ENCODE results near the gene ZNF813.

DNA sequence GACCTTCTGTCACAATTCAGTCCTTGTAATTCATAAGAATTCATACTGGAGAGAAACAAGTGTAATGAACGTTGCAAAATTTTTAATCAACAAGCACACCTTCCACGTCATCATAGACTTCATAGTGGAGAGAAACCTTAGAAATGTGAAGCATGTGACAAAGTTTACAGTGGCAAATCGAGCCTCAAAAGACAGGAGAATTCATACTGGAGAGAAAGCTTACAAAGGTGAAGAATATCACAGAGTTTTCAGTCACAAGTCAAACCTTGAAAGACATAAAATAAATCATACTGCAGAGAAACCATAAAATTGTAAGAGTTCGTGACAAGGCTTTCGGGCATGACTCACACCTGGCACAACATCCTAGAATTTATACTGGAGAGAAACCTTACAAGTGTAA, 24.6 kb downstream of the ZNF813 start:
- TF ChIP-seq, protein P1, sequence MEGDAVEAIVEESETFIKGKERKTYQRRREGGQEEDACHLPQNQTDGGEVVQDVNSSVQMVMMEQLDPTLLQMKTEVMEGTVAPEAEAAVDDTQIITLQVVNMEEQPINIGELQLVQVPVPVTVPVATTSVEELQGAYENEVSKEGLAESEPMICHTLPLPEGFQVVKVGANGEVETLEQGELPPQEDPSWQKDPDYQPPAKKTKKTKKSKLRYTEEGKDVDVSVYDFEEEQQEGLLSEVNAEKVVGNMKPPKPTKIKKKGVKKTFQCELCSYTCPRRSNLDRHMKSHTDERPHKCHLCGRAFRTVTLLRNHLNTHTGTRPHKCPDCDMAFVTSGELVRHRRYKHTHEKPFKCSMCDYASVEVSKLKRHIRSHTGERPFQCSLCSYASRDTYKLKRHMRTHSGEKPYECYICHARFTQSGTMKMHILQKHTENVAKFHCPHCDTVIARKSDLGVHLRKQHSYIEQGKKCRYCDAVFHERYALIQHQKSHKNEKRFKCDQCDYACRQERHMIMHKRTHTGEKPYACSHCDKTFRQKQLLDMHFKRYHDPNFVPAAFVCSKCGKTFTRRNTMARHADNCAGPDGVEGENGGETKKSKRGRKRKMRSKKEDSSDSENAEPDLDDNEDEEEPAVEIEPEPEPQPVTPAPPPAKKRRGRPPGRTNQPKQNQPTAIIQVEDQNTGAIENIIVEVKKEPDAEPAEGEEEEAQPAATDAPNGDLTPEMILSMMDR (IDR thresholded peaks at IDR 0.05): no peak
- TF ChIP-seq EP300 (IDR thresholded peaks at IDR 0.05; ENCODE audit: low read depth) (no peak), POLR2A (IDR thresholded peaks at IDR 0.05) (no peak)
